ENCODE results near the gene OSBPL2.
A peak's percentile ranks its signal among the peaks of the same experiment; 100 is the strongest.

OSBPL2 gene

GRCh38 chr20:62217913-62218773, 20.2 kb upstream of the OSBPL2 start:
- TF ChIP-seq ZNF544 (tag by site-specific recombination; IDR thresholded peaks at IDR 0.05), result no peak
- no peak for TF ChIP-seq ELK4 (IDR thresholded peaks at IDR 0.05; ENCODE audit: borderline replicate concordance, low read depth, low read length)
- no peak for TF ChIP-seq HOXA7 (CRISPR knock-in tag; IDR thresholded peaks at IDR 0.05; ENCODE audit: borderline replicate concordance)
- TF ChIP-seq SALL2 (tag by site-specific recombination; IDR thresholded peaks at IDR 0.05; ENCODE audit: borderline replicate concordance), result no peak
- no peak for TF ChIP-seq ZBTB17 (tag by site-specific recombination; IDR thresholded peaks at IDR 0.05)
- no peak for TF ChIP-seq OVOL3 (tag by site-specific recombination; IDR thresholded peaks at IDR 0.05)
- no peak for TF ChIP-seq ZNF704 (tag by site-specific recombination; IDR thresholded peaks at IDR 0.05)
- TF ChIP-seq ZNF155 (tag by site-specific recombination; IDR thresholded peaks at IDR 0.05), result no peak
- TF ChIP-seq REPIN1 (tag by site-specific recombination; IDR thresholded peaks at IDR 0.05; ENCODE audit: low read depth), result no peak
- no peak for TF ChIP-seq ZBTB20 (tag by site-specific recombination; IDR thresholded peaks at IDR 0.05)
- TF ChIP-seq ZNF791 (tag by site-specific recombination; IDR thresholded peaks at IDR 0.05), result no peak
- TF ChIP-seq ZNF707 (tag by site-specific recombination; IDR thresholded peaks at IDR 0.05), result no peak
- no peak for TF ChIP-seq ZNF350 (tag by site-specific recombination; IDR thresholded peaks at IDR 0.05)
- no peak for TF ChIP-seq SP7 (tag by site-specific recombination; IDR thresholded peaks at IDR 0.05)
- no peak for TF ChIP-seq ZNF560 (tag by site-specific recombination; IDR thresholded peaks at IDR 0.05; ENCODE audit: borderline replicate concordance)
- no peak for TF ChIP-seq ZNF596 (tag by site-specific recombination; IDR thresholded peaks at IDR 0.05)
- TF ChIP-seq ZSCAN16 (tag by site-specific recombination; IDR thresholded peaks at IDR 0.05), result no peak
- no peak for TF ChIP-seq ZNF223 (tag by site-specific recombination; IDR thresholded peaks at IDR 0.05)
- no peaks in the 10 kb centered on the region for H3K9me3 ChIP-seq (ENCODE audit: control insufficient read depth, insufficient read depth, low read depth, low read length)
- H3K4me1 ChIP-seq (ENCODE audit: control insufficient read depth, insufficient read depth, low read length), result peaks cover 2% of the 10 kb centered on the region; the same call in 1 of the 2 replicates
- CTCF ChIA-PET, result interaction anchor here (0.5 kb wide), 1 partner anchor 30 kb away, joined by 3 read pairs; no protein-coding TSS in a partner anchor
- H3K4me3 ChIP-seq (ENCODE audit: low read depth, low read length), result no peak overlapping the region
- POLR2A ChIA-PET, result no interaction called here
- H3K27ac ChIP-seq (ENCODE audit: extremely low read depth, low read depth, low read length), result no peak overlapping the region
- no peaks in the 10 kb centered on the region for H3K36me3 ChIP-seq (ENCODE audit: control insufficient read depth in 2 of 2, insufficient read depth in 1 of 2, low read length in 2 of 2)

- CTCF ChIA-PET, result interaction anchor here (0.6 kb wide), 1 partner anchor 164 kb away, joined by 3 read pairs; no protein-coding TSS in a partner anchor
- H3K4me3 ChIP-seq (ENCODE audit: low read depth, low read length), result no peak overlapping the region
- TF ChIP-seq ZNF571 (tag by site-specific recombination; IDR thresholded peaks at IDR 0.05) (no peak), SCRT1 (tag by site-specific recombination; IDR thresholded peaks at IDR 0.05; ENCODE audit: borderline replicate concordance) (peak; percentile 65; the same call in 1 of the 2 replicates), ZNF214 (tag by site-specific recombination; IDR thresholded peaks at IDR 0.05; ENCODE audit: borderline replicate concordance) (no peak), ZNF26 (tag by site-specific recombination; IDR thresholded peaks at IDR 0.05) (no peak), PRDM2 (tag by site-specific recombination; IDR thresholded peaks at IDR 0.05; ENCODE audit: borderline replicate concordance) (no peak), ZNF157 (tag by site-specific recombination; IDR thresholded peaks at IDR 0.05) (no peak)
Measured at GRCh38 chr20:62219101-62219991, 19.0 kb upstream of the OSBPL2 start.

More at GRCh38 chr20:62219101-62219991, 19.0 kb upstream of the OSBPL2 start:
- Histone ChIP-seq H3K36me3 (ENCODE audit: control insufficient read depth in 2 of 2, insufficient read depth in 1 of 2, low read length in 2 of 2) (no peaks in the 10 kb centered on the region), H3K4me1 (ENCODE audit: control insufficient read depth, insufficient read depth, low read length) (peaks cover 2% of the 10 kb centered on the region; the same call in 1 of the 2 replicates), H3K27ac (ENCODE audit: extremely low read depth, low read depth, low read length) (no peak overlapping the region), H3K9me3 (ENCODE audit: control insufficient read depth, insufficient read depth, low read depth, low read length) (no peaks in the 10 kb centered on the region)
- POLR2A ChIA-PET, result no interaction called here

Measured in HEK293 (cell line).